RWPE1 (cell line): ENCODE results near the gene UBAC2.
"Not testable (repeated sequence)": the region's sequence is repeated elsewhere in the genome, so short reads cannot be mapped to it uniquely, and the experiment has no call there.

ENCODE experiments used
- CTCF ChIA-PET: fragments of 350-600 bp; sonication (Branson Sonifier 250); formaldehyde crosslinking; extraction: SDS; loops from one replicate; lab custom pipeline; 2021; lab: Yijun Ruan, JAX
- POLR2A ChIA-PET: fragments of 400-600 bp; formaldehyde crosslinking; extraction: SDS; loops from one replicate; lab custom pipeline; 2020; ENCODE audit warnings: antibody characterized with exemption; ENCODE audit not compliant: low non-redundant PET; lab: Yijun Ruan, JAX
- DNase-seq: peaks from one replicate; pipeline ENCODE4 v3.0.0; 2012; ENCODE audit warnings: low spot score
- H3K27ac ChIP-seq: fragments of 450-650 bp; 2 replicates; pipeline ENCODE4 v1.5.1; 2017
- TF ChIP-seq, protein P1 (sequence below): fragments of 450-650 bp; conservative IDR thresholded peaks from 2 replicates; pipeline ENCODE4 v1.5.1; 2017; ENCODE audit warnings: low read depth, mild to moderate bottlenecking

UBAC2 gene

DNA sequence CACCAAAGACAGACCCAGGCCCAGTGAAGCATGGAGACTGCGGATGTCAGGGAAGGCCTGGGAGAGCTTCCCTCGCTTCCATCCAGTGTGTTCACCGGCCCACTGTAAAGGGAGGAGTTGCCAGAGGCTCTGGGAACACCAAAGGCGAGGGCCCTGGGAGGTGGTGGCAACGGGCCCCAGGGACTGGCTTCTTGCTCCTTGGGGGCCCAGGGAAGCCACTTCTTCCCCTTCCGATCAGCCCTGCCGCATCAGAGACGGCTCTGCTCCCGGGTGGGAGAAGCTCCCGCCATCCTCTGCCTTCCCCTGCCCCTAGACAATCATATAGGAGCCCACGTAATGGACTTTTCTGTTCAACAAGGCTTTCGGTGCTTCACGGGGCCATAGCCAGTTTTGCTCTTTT lies 189.9 kb downstream of the UBAC2 start:
- no peak for DNase-seq
- H3K27ac ChIP-seq = no peak overlapping the region
- ChIA-PET POLR2A (no interaction called here), CTCF (no interaction called here)
- TF ChIP-seq, protein P1, sequence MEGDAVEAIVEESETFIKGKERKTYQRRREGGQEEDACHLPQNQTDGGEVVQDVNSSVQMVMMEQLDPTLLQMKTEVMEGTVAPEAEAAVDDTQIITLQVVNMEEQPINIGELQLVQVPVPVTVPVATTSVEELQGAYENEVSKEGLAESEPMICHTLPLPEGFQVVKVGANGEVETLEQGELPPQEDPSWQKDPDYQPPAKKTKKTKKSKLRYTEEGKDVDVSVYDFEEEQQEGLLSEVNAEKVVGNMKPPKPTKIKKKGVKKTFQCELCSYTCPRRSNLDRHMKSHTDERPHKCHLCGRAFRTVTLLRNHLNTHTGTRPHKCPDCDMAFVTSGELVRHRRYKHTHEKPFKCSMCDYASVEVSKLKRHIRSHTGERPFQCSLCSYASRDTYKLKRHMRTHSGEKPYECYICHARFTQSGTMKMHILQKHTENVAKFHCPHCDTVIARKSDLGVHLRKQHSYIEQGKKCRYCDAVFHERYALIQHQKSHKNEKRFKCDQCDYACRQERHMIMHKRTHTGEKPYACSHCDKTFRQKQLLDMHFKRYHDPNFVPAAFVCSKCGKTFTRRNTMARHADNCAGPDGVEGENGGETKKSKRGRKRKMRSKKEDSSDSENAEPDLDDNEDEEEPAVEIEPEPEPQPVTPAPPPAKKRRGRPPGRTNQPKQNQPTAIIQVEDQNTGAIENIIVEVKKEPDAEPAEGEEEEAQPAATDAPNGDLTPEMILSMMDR = no peak

DNA sequence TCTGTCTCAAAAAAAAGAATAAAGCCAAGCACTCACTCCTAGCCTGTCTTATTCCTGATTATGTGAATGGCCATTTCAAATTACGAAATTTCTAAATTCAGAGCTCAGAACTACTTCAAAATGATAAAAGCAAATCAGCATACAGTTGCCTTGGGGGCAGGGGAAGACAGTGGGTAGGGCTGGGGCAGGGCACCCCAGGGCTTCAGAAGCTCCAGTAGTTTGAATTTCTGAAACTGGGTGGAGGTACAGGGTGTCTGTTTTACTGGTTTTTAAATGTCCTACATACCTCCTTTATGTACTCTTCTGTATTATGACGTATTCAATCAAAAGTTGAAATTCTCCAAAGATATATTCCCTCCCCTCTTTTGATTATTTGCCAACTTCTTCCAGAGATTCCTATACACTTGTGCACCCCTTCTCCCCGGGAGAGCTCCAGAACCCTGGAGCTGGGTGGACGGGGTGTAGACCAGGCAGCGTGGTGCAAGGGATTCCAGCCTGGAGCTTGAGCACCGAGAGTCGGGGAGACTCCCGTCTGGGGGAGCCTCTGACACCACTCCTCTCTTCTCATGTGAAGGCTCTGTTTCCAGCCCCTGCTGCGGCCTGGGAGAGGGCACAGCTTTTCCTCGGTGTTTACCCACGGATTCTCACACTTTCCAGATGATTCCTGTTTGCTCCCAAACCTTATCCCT lies 191.3 kb downstream of the UBAC2 start:
- TF ChIP-seq, protein P1 = no peak
- CTCF ChIA-PET = no interaction called here

DNA sequence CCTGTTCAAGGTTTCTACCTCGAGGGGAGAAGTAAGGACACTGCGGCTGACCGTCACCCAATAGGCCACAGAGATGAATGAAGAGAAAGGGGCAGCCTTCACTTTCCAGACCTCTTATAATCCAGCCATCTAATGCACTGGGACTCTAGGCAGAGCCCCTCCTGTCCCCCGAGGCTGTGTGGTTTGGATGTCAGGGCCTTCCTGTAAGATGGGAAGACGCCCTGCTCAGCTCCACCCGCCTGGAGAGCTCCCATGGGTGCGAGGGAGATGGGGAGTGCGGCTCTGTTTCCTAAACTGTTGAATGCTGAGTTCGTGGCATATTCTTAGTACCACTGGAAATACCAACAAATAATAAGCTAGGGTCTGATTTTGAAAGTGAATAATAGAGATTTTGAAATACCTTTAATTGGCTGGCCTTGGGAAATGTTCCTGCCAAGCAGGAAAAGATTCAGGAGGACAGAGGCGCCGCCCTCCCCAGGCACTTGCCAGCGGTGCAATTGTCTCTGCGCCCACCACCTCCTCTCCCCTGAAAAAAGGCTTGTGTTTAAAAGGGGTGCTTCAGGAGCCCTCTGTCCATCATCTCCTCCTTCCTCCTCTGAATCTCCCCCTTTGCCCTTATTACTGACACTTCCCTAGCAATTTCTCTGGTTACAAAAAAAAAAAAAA lies 191.9 kb downstream of the UBAC2 start:
- ChIA-PET CTCF (no interaction called here), POLR2A (no interaction called here)
- H3K27ac ChIP-seq = no peak overlapping the region
- DNase-seq = no peak
- TF ChIP-seq, protein P1 = no peak

More for the DNA sequence above, 191.3 kb downstream of the UBAC2 start:
- POLR2A ChIA-PET = no interaction called here
- DNase-seq = no peak
- no peak overlapping the region for H3K27ac ChIP-seq

DNA sequence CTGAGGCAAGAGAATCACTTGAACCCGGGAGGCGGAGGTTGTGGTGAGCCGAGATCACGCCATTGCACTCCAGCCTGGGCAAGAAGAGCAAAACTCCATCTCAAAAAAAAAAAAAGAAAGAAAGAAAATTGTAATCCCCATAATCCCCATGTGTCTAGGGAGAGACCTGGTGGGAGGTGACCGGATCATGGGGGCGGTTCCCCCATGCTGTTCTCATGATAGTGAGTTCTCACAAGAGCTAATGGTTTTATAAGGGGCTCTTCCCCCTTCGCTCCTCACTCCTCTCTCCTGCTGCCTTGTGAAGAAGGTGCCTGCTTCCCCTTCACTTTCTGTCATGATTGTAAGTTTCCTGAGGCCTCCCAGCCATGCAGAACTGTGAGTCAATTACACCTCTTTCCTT lies 192.7 kb downstream of the UBAC2 start:
- CTCF ChIA-PET, H3K27ac ChIP-seq, POLR2A ChIA-PET, DNase-seq: not testable (repeated sequence)

DNA sequence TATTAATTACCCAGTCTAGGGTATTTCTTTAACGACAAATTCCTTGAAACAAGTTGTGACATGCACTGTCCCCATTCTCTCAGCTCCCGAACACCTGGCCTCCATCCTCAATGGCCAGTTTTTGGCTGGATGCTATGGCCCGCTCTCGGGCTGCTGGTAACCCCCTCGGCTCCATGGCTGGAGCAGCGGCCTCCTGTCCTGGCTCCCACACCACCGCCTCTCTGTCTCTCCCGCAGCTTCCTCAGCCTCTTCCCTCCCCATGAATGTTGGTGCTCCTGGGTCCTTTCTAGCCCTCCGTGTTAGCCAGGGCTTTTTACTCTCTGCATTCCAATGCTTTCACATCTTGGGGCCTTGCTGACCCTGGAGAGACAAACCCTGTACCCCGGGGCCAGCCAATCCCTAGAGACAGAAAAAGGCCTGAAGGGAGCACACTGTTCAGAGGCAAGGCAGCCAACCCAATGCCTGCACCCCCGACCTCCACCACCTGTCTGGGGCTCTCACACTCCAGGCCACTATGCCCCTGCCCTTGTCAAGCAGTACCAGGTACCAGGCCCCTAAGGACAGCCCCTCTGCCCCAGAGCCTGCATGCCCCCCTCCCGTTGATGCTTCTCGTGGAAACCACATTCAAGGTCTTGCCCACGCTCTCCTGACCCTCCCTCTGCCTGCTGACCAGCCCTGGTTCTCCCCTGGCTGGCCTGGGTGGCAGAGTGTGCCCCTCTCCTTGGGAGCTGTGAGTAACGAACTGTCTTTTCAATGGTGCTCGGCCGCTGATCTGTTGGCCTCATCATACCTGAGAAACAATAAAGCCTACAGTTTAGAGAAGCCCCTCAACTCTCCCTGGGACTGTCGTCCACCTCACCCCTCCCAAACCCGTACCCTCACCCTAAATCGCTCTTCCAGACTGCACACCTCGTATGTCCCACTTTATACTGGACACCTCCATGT lies 193.4 kb downstream of the UBAC2 start:
- DNase-seq = no peak
- CTCF ChIA-PET = interaction anchor here (0.7 kb wide), 1 partner anchor 41 kb away, joined by 3 read pairs; no protein-coding TSS in a partner anchor
- no peak overlapping the region for H3K27ac ChIP-seq
- POLR2A ChIA-PET = no interaction called here
- TF ChIP-seq, protein P1 = no peak

DNA sequence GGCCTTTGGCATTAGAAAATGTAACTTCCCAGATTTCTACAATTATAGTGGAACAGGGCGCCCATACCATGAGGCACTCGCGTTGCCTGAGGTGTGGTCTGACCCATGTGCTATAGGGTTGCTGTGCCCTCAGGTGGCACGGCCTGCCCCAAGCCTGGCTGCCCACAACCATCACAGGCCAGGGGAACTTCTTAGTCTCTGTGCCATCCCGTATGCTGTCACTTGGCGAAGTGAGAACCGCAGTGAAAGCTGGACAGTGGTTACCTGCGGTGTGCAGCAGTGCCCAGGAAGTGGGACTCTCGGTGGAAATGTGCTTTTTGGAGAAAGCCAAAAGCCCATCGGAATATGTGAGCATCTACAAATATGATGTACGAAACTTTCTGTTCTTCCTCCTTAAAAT lies 194.8 kb downstream of the UBAC2 start:
- TF ChIP-seq, protein P1 = no peak
- ChIA-PET CTCF (interaction anchor here (0.5 to 0.6 kb wide), 2 partner anchors 45 to 139 kb away, joined by 4 to 5 read pairs; no protein-coding TSS in a partner anchor), POLR2A (no interaction called here)
- no peak for DNase-seq
- H3K27ac ChIP-seq = no peak overlapping the region
